Neutrophil (primary cell): ENCODE measurements around the gene CAMK1D.
"Not testable (repeated sequence)": the region's sequence is repeated elsewhere in the genome, so short reads cannot be mapped to it uniquely, and the experiment has no call there.

Source experiments
- H3K27ac ChIP-seq: fragments of 200-600 bp; sonication (generic); 2 replicates; pipeline ENCODE4 v1.5.1; 2016; ENCODE audit warnings: mild to moderate bottlenecking, moderate library complexity
- H3K27me3 ChIP-seq: fragments of 200-600 bp; sonication (generic); 2 replicates; pipeline ENCODE4 v1.6.0; 2016; ENCODE audit warnings: mild to moderate bottlenecking
- H3K36me3 ChIP-seq: fragments of 200-600 bp; sonication (generic); 2 replicates; pipeline ENCODE4 v1.5.1; 2017
- H3K4me1 ChIP-seq, 2 experiments: fragments of 200-600 bp in 1 of 2; sonication (generic) in 1 of 2; 1 replicate in 1 of 2; 2 replicates in 1 of 2; pipeline versions ENCODE4 v1.5.1 to v1.6.1; 2013 to 2016; ENCODE audit warnings: low read depth in 1 of 2, low read length in 1 of 2, mild to moderate bottlenecking in 1 of 2, moderate library complexity in 1 of 2; ENCODE audit not compliant: control insufficient read depth in 1 of 2, insufficient read depth in 1 of 2
- H3K4me3 ChIP-seq, 2 experiments: fragments of 200-600 bp in 1 of 2; sonication (generic) in 1 of 2; 1 replicate in 1 of 2; 2 replicates in 1 of 2; pipeline ENCODE4 v1.5.1; 2013 to 2016; ENCODE audit warnings: low read depth in 1 of 2, low read length in 1 of 2, mild to moderate bottlenecking in 1 of 2, moderate library complexity in 1 of 2
- H3K9me3 ChIP-seq: fragments of 200-600 bp; sonication (generic); 2 replicates; pipeline ENCODE4 v1.5.1; 2016
- CTCF ChIP-seq: fragments of 200-600 bp; sonication (generic); IDR thresholded peaks from 2 replicates; pipeline ENCODE4 v1.5.1; 2016; ENCODE audit warnings: antibody characterized with exemption

Gene CAMK1D

GRCh38 chr10:12350925-12351324 is 1.6 kb downstream of the CAMK1D start:
- Histone ChIP-seq H3K4me1 (peaks cover 21 to 26% of the 10 kb centered on the region in 2 experiments), H3K9me3 (no peaks in the 10 kb centered on the region), H3K27ac (peak overlapping the region; percentile 97), H3K4me3 (peak overlapping the region; percentile 92 to 97), H3K36me3 (no peaks in the 10 kb centered on the region), H3K27me3 (peaks cover 48% of the 10 kb centered on the region)
- no peak for TF ChIP-seq CTCF

- Histone ChIP-seq H3K9me3 (no peaks in the 10 kb centered on the region), H3K27me3 (peaks cover 43% of the 10 kb centered on the region), H3K4me3 (peak overlapping the region; percentile 92 to 97), H3K27ac (peak overlapping the region; percentile 97), H3K36me3 (no peaks in the 10 kb centered on the region), H3K4me1 (peaks cover 21 to 26% of the 10 kb centered on the region in 2 experiments)
- TF ChIP-seq CTCF = no peak
Measured at GRCh38 chr10:12351447-12351846, 2.1 kb downstream of the CAMK1D start.

- TF ChIP-seq CTCF = no peak
Measured at GRCh38 chr10:12351889-12352288, 2.5 kb downstream of the CAMK1D start.

GRCh38 chr10:12353399-12354242 is 4.3 kb downstream of the CAMK1D start:
- Histone ChIP-seq H3K9me3 (no peaks in the 10 kb centered on the region), H3K27me3 (peaks cover 21% of the 10 kb centered on the region), H3K27ac (peak overlapping the region; percentile 29), H3K4me3 (no peak overlapping the region), H3K36me3 (no peaks in the 10 kb centered on the region), H3K4me1 (peaks cover 15 to 21% of the 10 kb centered on the region in 2 experiments)
- TF ChIP-seq CTCF = no peak

More at GRCh38 chr10:12351889-12352288, 2.5 kb downstream of the CAMK1D start:
- Histone ChIP-seq H3K9me3 (no peaks in the 10 kb centered on the region), H3K4me1 (peaks cover 21 to 26% of the 10 kb centered on the region in 2 experiments), H3K4me3 (peak overlapping the region in 1 of 2 experiments; percentile 97), H3K27me3 (peaks cover 38% of the 10 kb centered on the region), H3K27ac (no peak overlapping the region), H3K36me3 (no peaks in the 10 kb centered on the region)

GRCh38 chr10:12354696-12355095 is 5.3 kb downstream of the CAMK1D start:
- H3K27ac ChIP-seq, H3K36me3 ChIP-seq, H3K9me3 ChIP-seq, H3K4me3 ChIP-seq: not testable (repeated sequence)
- peaks cover 20% of the 10 kb centered on the region for H3K27me3 ChIP-seq
- H3K4me1 ChIP-seq = peaks cover 13 to 19% of the 10 kb centered on the region in 2 experiments

- Histone ChIP-seq H3K9me3 (no peaks in the 10 kb centered on the region), H3K27ac (no peak overlapping the region), H3K4me1 (peaks cover 9 to 15% of the 10 kb centered on the region in 2 experiments), H3K36me3 (no peaks in the 10 kb centered on the region), H3K4me3 (no peak overlapping the region), H3K27me3 (peaks cover 20% of the 10 kb centered on the region)
- no peak for TF ChIP-seq CTCF
Measured at GRCh38 chr10:12355384-12355783, 6.0 kb downstream of the CAMK1D start.
